ENCODE results near the gene TP73.

DNA sequence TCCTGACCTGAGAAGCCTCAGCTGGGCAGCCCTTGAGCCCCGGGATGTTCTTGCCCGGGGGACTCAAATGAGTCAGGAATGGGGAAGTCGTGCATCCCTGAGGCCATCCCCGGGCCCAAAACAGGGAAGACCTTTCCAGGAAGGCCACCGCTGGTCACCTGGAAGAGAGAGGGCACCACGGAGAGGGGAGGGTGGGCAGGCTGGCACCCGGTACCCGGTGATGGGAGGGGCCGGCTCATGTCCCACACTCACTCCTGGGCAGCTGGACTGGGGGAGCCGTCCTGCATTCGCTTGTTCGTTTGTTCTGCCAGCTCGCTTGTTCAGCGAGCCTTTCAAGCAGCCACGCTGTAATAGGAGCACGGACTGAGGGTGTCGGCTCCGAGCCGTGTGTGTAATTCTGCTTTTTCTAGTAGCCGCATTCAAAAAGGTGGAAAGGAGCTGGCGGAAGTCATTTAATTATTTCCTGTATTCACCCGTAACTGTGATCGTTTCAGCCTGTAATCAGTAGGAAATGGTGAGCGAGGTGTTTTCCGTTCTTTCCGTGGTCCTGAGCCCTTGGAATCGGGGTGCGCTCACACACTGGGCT, 51.6 kb downstream of the TP73 start:
- TF ChIP-seq, protein P1, sequence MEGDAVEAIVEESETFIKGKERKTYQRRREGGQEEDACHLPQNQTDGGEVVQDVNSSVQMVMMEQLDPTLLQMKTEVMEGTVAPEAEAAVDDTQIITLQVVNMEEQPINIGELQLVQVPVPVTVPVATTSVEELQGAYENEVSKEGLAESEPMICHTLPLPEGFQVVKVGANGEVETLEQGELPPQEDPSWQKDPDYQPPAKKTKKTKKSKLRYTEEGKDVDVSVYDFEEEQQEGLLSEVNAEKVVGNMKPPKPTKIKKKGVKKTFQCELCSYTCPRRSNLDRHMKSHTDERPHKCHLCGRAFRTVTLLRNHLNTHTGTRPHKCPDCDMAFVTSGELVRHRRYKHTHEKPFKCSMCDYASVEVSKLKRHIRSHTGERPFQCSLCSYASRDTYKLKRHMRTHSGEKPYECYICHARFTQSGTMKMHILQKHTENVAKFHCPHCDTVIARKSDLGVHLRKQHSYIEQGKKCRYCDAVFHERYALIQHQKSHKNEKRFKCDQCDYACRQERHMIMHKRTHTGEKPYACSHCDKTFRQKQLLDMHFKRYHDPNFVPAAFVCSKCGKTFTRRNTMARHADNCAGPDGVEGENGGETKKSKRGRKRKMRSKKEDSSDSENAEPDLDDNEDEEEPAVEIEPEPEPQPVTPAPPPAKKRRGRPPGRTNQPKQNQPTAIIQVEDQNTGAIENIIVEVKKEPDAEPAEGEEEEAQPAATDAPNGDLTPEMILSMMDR (conservative IDR thresholded peaks at IDR 0.05; ENCODE audit: low read depth, low read length), result no peak
- no peak for TF ChIP-seq EZH2 (IDR thresholded peaks at IDR 0.05; ENCODE audit: low read length, unreplicated experiment)

Measured in PC-3 (cell line).